Tongue (tissue), 2 donors: Measurements from ENCODE around the gene MCUR1. TPM values are rescaled to one million over a fixed set of nuclear protein-coding genes. Genes with fewer than 3 reads are reported as not detected.
"Not testable (repeated sequence)": the region's sequence is repeated elsewhere in the genome, so short reads cannot be mapped to it uniquely, and the experiment has no call there.

Experiments used
- DNase-seq: peaks from one replicate; pipeline ENCODE4 v3.0.0-alpha.2; 2015
- total RNA-seq: library from RNA; depleted of rRNA; stranded (reverse); fragments of >200 nt; gene quantifications from one replicate; pipeline ENCODE4 v1.2.3, GENCODE V29; 2014

Gene MCUR1
- total RNA-seq, 1 donor from 2014 or later: 27.2 TPM

- no peak for DNase-seq
Measured at GRCh38 chr6:13776602-13777001, 37.8 kb downstream of the MCUR1 start.

GRCh38 chr6:13775466-13775865 is 38.9 kb downstream of the MCUR1 start:
- not testable (repeated sequence) for DNase-seq

GRCh38 chr6:13772358-13773030 is 41.9 kb downstream of the MCUR1 start:
- DNase-seq: not testable (repeated sequence)

GRCh38 chr6:13769655-13770053 is 44.7 kb downstream of the MCUR1 start:
- DNase-seq: no peak

GRCh38 chr6:13769034-13769654 is 45.2 kb downstream of the MCUR1 start:
- no peak for DNase-seq

- peak; percentile 77 for DNase-seq
Measured at GRCh38 chr6:13767121-13767808, 47.1 kb downstream of the MCUR1 start.

- DNase-seq: no peak
Measured at GRCh38 chr6:13766201-13766634, 48.1 kb downstream of the MCUR1 start.

- DNase-seq: no peak
Measured at GRCh38 chr6:13765570-13765969, 48.8 kb downstream of the MCUR1 start.

- no peak for DNase-seq
Measured at GRCh38 chr6:13764996-13765395, 49.4 kb downstream of the MCUR1 start.

- DNase-seq: no peak
Measured at GRCh38 chr6:13763740-13764381, 50.5 kb downstream of the MCUR1 start.

GRCh38 chr6:13762611-13763441 is 51.5 kb downstream of the MCUR1 start:
- DNase-seq: peak; percentile 71

- no peak for DNase-seq
Measured at GRCh38 chr6:13761361-13762036, 52.9 kb downstream of the MCUR1 start.

- DNase-seq: peak; percentile 65
Measured at GRCh38 chr6:13760307-13761304, 53.8 kb downstream of the MCUR1 start.

GRCh38 chr6:13759025-13759424 is 55.3 kb downstream of the MCUR1 start:
- DNase-seq: no peak

GRCh38 chr6:13754644-13755043 is 59.7 kb downstream of the MCUR1 start:
- DNase-seq: no peak

- DNase-seq: no peak
Measured at GRCh38 chr6:13743736-13744127, 70.6 kb downstream of the MCUR1 start.

GRCh38 chr6:13742961-13743735 is 71.2 kb downstream of the MCUR1 start:
- no peak for DNase-seq

- DNase-seq: no peak
Measured at GRCh38 chr6:13741365-13741764, 73.0 kb downstream of the MCUR1 start.
